HuH-7 (cell line): ENCODE measurements around the gene SLC40A1.
A peak's percentile ranks its signal among the peaks of the same experiment; 100 is the strongest.
"Not testable (repeated sequence)": the region's sequence is repeated elsewhere in the genome, so short reads cannot be mapped to it uniquely, and the experiment has no call there.

Source experiments
- DNase-seq: peaks from one replicate; pipeline ENCODE4 v3.0.0; 2011; ENCODE audit warnings: low spot score

The SLC40A1 gene, protein sequence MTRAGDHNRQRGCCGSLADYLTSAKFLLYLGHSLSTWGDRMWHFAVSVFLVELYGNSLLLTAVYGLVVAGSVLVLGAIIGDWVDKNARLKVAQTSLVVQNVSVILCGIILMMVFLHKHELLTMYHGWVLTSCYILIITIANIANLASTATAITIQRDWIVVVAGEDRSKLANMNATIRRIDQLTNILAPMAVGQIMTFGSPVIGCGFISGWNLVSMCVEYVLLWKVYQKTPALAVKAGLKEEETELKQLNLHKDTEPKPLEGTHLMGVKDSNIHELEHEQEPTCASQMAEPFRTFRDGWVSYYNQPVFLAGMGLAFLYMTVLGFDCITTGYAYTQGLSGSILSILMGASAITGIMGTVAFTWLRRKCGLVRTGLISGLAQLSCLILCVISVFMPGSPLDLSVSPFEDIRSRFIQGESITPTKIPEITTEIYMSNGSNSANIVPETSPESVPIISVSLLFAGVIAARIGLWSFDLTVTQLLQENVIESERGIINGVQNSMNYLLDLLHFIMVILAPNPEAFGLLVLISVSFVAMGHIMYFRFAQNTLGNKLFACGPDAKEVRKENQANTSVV

GRCh38 chr2:189580658-189581353 lies at the start of gene SLC40A1:
SLC40A1 (minus strand) TSS chr2:189580786; CDS start chr2:189580460, 326 bp downstream.
- peak; percentile 73 for DNase-seq

DNA sequence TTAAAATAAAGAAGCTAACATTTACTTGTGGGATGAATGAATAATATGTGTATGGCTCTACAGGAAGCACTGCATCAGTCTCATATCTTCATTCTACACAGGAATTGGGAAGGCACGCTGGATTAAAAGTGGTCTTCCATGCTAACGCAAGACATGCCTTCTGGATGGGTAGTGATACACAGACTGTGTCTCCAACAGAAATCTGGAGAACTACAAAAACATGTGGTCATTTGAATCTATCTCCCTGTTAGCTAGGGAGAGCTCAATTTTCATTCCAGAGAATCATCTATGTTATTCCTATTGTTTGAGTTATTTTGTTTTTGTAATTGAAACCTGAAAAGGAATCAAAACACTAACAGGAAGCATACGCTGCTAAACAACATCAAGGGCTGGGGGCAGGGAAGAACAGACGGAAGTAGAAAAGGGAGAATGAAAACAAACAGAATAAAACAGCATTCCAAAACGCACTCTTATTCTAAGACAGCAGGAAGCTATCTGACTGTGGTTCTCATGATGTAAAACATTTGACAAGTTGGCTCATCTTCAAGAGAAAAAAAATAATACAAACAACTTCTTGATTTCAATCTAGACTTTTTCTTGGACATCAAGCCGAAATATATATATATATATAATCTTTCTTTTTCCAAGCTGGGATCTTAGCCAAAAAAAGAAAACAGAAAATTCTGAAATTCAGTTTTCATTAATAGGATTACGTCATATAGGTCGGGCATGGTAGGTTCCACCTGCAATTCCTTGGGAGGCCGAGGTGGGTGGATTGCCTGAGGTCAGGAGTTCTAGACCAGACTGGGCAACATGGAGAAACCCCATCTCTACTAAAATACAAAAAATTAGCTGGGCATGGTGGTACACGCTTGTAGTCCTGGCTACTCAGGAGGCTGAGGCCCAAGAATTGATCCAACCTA lies 49.2 kb upstream of the SLC40A1 start:
- no peak for DNase-seq

GRCh38 chr2:189628817-189629530 lies 48.4 kb upstream of the SLC40A1 start:
- no peak for DNase-seq

DNA sequence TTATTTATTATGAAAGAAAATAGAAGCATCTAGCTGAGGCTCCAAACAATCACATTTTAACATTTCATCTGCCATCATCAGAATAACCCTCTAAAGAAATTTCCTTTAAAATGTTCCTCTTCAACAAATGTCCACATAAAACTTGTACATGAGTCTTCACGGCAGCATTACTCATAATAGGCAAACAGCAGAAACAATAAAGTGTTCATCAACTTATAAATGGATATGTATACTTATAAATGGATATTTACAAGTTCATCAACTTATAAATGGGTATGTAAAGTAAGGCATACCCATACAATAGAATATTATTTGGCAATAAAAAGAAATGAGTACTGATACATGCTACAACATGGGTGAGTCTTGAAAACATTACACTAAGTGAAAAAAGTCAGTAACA lies 47.2 kb upstream of the SLC40A1 start:
- no peak for DNase-seq

- DNase-seq = no peak
These were observed 45.0 kb upstream of the SLC40A1 start for GRCh38 chr2:189625636-189626035.

- DNase-seq = no peak
These were observed 44.2 kb upstream of the SLC40A1 start for GRCh38 chr2:189624648-189625355.

DNA sequence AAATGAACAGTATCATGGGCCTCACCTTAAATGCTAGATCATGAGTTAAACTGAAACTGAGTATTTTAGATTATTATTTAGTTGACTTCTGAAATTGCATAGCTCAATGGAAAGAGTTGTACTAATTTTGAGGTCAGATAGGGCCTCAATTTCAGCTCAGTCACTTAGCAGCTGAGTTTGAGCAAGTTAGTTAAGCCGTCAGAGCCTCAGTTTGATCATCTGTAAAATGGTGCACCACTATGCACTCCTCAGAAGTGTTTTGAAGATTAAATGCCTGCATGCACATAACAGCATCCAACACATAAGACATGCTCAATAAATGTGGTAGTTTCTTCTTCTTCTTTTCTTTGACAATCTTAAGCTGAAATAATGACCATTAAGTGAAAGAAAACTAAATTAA lies 42.5 kb upstream of the SLC40A1 start:
- DNase-seq = no peak

- no peak for DNase-seq
These were observed 41.2 kb upstream of the SLC40A1 start for GRCh38 chr2:189621781-189622180.

DNA sequence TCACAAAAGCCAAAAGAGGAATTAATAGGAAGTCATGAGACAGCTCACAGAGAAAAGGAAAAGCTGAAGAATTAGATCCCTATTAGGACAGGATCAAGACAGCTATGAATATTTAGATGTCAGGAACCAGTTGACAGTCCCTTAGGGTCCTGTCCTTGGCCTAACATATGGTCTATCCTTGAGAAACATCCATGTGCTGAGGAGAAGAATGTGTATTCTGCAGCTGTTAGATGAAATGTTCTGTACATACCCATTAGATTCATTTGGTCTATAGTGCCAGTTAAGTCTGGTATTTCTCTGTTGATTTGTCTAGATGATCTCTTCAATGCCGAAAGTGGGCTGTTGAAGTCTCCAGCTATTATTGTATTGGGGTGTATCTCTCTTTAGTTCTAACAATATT lies 37.6 kb upstream of the SLC40A1 start:
- no peak for DNase-seq

GRCh38 chr2:189614585-189614984 lies 34.0 kb upstream of the SLC40A1 start:
- DNase-seq = no peak

DNA sequence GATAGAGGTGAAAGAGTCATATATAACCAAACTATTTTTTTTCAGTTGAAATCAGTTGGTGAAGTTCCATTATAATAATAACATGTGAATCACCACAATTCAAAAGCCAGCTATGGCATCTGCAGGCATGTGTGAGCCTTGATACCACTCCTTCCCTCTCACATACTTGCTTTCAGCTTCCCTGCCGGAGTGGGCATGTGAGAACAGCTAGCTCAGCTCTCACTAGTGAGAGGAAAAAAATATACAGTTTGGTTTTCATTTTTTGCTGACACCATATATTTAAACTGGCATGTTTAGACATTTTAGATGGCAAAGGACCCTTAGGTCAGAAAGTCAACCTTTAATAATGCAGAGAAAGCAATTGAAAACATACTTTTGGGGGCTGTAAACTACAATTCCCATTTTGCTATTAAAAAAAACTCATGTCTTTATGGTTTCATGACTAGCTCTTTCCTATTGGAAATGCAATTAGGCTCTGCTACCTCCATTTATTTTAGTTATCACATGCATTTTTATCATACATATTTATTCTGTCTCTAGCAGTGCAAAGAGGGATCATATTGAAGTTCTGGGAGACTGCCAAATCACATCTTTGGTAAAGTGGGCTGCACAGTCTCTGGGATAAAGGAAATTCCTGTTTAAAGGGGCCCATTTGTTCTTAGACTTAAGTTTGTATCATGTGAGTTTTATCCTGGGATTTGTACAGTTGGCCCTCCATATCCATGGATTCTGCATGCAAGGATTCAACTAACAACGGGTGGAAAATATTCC lies 33.2 kb upstream of the SLC40A1 start:
- DNase-seq = no peak

DNA sequence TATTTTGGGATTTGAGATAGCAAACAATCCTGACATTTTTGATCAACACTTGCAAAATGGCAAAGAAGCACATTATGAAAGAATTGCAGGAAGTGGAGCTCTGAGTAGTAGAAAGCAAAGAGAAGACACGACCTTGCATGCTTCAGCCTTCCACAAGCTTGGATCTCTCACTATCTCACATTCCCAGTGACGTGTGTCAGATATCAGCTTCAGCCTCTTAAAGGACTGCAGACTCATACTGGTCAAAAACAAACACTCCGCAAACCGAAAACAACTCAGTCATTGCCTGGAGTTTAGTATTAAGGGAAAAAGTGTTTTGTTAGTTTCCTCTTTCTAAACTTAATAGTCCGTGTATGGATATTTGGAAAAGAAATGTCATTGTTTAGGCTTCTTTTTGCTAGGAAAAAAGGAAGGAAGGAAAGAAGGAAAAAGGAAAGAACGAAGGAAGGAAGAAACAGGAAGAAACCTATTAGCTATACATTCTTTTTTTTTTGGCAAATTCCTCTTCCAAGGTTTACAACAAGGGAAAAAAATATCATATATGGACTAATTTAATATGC lies 32.6 kb upstream of the SLC40A1 start:
- DNase-seq = peak; percentile 19

DNA sequence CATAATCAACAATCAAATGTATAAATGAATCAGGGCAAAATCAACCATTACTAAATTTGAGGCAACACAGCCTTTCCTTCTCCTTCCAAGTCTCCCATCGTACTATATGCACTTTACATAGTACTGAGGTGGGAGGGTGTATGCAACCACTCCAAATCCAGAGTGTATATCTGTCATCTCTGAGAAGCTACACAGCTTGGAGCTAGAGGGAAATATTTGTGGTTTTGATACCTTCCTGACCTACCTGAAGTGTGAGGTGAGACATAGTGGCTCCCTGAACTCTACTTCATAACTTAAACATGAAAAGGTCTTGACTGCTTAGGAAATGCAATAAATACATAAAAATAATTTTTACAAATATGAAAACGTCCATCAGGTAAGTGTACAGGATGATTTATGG lies 30.1 kb upstream of the SLC40A1 start:
- DNase-seq = no peak

- no peak for DNase-seq
These were observed 29.3 kb upstream of the SLC40A1 start for GRCh38 chr2:189609853-189610252.

DNA sequence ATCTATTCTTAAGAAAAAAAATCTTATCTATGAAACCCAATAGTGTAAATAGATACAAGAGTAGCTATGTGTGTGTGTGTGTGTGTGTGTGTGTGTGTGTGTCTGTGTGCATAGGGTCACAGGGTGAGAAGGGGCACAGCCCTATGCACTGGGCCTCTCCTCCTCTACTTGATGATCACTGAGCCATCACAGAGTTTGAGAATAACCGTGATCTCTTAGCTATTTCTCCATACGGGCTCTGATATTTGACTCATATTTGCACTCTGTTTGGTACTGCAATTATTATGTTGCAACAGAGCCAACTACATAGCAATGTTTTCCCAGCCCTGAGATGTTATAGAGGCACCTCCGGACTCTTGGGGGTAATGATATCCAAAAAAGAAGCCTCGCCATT lies 28.8 kb upstream of the SLC40A1 start:
- DNase-seq = no peak

DNA sequence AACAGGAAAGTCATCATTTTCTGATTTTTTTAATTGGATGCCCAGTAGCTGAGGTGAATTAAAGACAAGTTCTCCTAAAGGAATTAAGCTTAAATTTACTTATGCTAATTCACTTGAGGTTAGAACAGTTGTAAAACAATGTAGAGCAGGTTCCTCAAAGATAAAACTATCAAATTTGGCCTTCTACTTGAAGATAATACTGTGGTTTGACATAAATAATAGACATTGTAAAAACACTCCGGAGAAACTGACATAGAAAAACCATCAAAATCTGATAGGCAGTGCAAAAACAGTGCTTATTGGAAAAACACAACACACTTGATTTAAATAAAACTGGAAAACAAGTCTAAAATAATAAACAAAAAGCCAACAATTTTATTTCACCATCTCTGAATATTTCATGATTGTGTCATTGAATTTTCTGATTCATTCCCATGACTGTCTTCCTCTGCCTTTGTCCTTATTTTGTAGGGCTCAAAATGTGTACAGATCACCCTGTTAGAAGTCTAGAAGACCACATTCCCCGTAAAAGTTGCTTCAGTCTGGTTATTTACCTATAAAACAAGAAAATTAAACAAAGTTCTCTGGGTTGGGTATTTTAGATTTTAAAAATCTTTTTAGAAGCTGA lies 28.3 kb upstream of the SLC40A1 start:
- no peak for DNase-seq

GRCh38 chr2:189608170-189608569 lies 27.6 kb upstream of the SLC40A1 start:
- DNase-seq = no peak

DNA sequence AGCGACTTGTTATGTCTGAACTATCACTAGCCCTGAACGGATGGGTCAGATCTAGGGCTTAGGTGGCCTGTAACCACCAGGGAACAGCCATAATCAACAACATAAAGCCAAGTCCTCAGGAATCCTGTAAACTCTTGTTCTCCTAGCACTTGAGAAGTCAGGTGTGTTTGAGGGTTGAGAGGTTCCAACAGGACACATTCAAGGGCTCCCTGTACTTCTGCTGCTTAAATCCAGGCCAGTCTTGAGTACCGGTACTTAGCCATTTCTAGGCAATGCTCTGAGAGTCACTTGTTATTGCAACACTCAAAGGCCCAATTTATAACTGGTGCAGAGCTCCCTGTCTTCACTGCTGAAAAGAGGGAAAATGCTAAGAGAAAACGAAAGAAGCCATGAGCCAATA lies 21.6 kb upstream of the SLC40A1 start:
- DNase-seq = no peak

GRCh38 chr2:189601652-189602051 lies 21.1 kb upstream of the SLC40A1 start:
- DNase-seq = not testable (repeated sequence)
